ENCODE data around the gene VPS37D. TPM values are rescaled to one million over a fixed set of nuclear protein-coding genes. Genes with fewer than 3 reads are reported as not detected.

VPS37D gene
- total RNA-seq, 1 donor from 2014 or later, result 0.24 TPM

- H3K27me3 Mint-ChIP-seq, result peaks cover 34% of the 10 kb centered on the region
- no peaks in the 10 kb centered on the region for H3K36me3 Mint-ChIP-seq (ENCODE audit: low read depth)
- ATAC-seq (ENCODE audit: low read depth), result no peak
- ChIA-PET CTCF (no interaction called here), POLR2A (no interaction called here)
- no peak overlapping the region for H3K4me3 Mint-ChIP-seq
- DNase-seq, result no peak
- TF ChIP-seq, protein P1, sequence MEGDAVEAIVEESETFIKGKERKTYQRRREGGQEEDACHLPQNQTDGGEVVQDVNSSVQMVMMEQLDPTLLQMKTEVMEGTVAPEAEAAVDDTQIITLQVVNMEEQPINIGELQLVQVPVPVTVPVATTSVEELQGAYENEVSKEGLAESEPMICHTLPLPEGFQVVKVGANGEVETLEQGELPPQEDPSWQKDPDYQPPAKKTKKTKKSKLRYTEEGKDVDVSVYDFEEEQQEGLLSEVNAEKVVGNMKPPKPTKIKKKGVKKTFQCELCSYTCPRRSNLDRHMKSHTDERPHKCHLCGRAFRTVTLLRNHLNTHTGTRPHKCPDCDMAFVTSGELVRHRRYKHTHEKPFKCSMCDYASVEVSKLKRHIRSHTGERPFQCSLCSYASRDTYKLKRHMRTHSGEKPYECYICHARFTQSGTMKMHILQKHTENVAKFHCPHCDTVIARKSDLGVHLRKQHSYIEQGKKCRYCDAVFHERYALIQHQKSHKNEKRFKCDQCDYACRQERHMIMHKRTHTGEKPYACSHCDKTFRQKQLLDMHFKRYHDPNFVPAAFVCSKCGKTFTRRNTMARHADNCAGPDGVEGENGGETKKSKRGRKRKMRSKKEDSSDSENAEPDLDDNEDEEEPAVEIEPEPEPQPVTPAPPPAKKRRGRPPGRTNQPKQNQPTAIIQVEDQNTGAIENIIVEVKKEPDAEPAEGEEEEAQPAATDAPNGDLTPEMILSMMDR (IDR thresholded peaks at IDR 0.05), result no peak
- no peaks in the 10 kb centered on the region for H3K9me3 Mint-ChIP-seq
- H3K4me1 Mint-ChIP-seq, result peaks cover 11% of the 10 kb centered on the region
- intact Hi-C loops (cut with micrococcal nuclease), result no loop called here
- no peak overlapping the region for H3K27ac Mint-ChIP-seq
Measured at GRCh38 chr7:73622909-73623797, 44.5 kb upstream of the VPS37D start.

DNA sequence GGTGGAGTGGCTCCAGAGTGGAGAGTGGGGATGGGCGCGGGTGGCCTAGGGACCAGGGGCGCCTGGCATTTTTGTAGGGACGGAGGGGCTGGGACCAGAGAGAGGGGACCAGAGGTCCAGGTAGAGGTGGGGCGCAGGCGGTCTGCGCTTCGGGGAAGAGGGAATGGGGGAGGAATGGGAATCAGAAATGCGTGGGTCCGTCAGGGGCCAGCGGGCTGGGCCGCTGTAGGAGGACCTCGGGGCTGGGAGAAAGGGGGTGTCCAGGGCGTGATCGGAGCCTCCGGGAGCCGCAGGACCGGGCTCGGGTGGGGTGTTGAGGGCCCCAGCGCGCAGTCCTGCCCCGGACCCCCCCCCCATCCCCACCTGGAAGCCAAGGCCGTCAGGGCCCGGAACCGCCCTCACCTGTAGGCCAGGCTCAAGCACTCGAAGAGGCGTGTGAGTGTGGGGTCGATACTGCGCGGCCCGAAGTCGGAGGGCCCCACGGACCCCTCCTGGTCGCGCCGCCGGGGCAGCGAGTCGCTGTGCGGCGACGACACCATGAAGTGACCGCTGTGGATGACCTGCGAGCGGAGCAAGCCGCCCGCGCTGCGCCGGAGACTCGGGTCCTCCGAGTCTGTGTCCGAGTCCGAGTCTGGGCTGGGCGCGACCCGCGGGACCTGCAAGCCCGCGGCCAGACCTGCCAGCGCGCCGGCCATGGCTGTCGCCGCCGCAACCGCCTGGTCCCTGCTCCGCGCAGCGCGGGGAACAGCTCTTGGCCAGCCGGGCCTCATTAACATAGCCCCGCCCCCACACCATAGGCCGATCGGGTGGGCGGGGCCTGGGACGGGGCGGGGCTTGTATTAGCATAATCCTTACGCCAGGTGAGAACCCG lies 43.6 kb upstream of the VPS37D start, which contains the start of gene MLXIPL:
Gene MLXIPL, minus strand, starts transcription at position 725 of the 871 bp plus-strand sequence. Its CDS starts 30 bp downstream, at position 695.
- CTCF ChIA-PET, result no interaction called here
- Mint-ChIP-seq H3K36me3 (ENCODE audit: low read depth) (no peaks in the 10 kb centered on the region), H3K4me1 (peaks cover 11% of the 10 kb centered on the region), H3K27me3 (peaks cover 40% of the 10 kb centered on the region), H3K27ac (no peak within 1 kb of the TSS), H3K9me3 (no peaks in the 10 kb centered on the region), H3K4me3 (peak within 1 kb of the TSS; percentile 15)
- TF ChIP-seq, protein P1 (IDR thresholded peaks at IDR 0.05), result no peak
- POLR2A ChIA-PET, result no interaction called here
- intact Hi-C loops (cut with micrococcal nuclease), result no loop called here
- DNase-seq, result peak; percentile 21
- peak; percentile 81 for ATAC-seq (ENCODE audit: low read depth)

GRCh38 chr7:73624669-73625001 lies 43.0 kb upstream of the VPS37D start:
- Mint-ChIP-seq H3K4me3 (peak overlapping the region; percentile 15), H3K27ac (no peak overlapping the region), H3K4me1 (peaks cover 11% of the 10 kb centered on the region), H3K27me3 (peaks cover 43% of the 10 kb centered on the region), H3K36me3 (ENCODE audit: low read depth) (no peaks in the 10 kb centered on the region), H3K9me3 (no peaks in the 10 kb centered on the region)
- ATAC-seq (ENCODE audit: low read depth) (no peak), DNase-seq (no peak)
- intact Hi-C loops (cut with micrococcal nuclease), result no loop called here
- ChIA-PET POLR2A (no interaction called here), CTCF (no interaction called here)
- TF ChIP-seq, protein P1 (IDR thresholded peaks at IDR 0.05), result no peak

DNA sequence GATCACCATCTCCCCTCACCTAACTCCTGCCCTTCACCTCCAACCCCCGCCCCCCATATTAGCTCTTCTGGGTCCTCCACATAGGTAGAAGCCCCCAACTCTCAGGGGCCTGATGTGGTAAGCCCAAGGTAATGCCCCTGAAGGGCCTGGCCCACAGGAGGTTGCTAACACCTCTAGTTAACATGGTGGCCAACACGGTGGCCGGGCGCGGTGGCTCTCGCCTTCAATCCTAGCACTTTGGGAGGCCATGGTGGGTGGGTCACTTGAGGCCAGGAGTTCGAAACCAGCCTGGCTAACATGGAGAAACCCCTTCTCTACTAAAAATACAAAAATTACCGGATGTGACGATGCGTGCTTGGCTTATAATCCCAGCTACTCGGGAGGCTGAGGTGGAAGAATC lies 42.4 kb upstream of the VPS37D start:
- Mint-ChIP-seq H3K4me3 (no peak overlapping the region), H3K9me3 (no peaks in the 10 kb centered on the region), H3K27ac (no peak overlapping the region), H3K4me1 (peaks cover 11% of the 10 kb centered on the region), H3K27me3 (peaks cover 40% of the 10 kb centered on the region), H3K36me3 (ENCODE audit: low read depth) (no peaks in the 10 kb centered on the region)
- ChIA-PET POLR2A (no interaction called here), CTCF (no interaction called here)
- DNase-seq, result no peak
- TF ChIP-seq, protein P1 (IDR thresholded peaks at IDR 0.05), result no peak
- no peak for ATAC-seq (ENCODE audit: low read depth)
- intact Hi-C loops (cut with micrococcal nuclease), result no loop called here

DNA sequence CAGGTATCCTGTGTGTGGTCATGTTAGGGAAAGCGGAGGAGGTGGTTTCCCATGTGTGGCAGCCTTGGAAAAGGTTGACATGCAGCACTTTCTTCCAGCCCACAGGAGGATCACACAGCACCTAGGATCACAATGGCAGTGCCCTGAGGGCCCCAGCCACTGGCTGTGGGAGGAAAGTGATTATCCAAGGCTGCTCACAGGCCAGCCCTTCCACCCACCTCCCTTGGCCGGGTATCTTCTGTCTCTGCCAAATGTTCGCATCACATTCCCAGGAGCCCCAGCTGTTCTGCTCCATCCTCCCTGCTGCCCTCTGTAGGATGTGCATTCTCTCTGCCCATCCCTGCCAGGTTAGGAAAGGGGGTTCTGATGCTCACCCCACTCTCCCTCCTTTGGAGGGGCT lies 40.8 kb upstream of the VPS37D start:
- H3K4me3 Mint-ChIP-seq, result no peak overlapping the region
- CTCF ChIA-PET, result no interaction called here

More for the DNA sequence above, 40.8 kb upstream of the VPS37D start:
- intact Hi-C loops (cut with micrococcal nuclease), result no loop called here
- no peak overlapping the region for H3K27ac Mint-ChIP-seq
- ATAC-seq (ENCODE audit: low read depth) (no peak), DNase-seq (no peak)
- TF ChIP-seq, protein P1 (IDR thresholded peaks at IDR 0.05), result no peak
- H3K9me3 Mint-ChIP-seq, result no peaks in the 10 kb centered on the region
- POLR2A ChIA-PET, result no interaction called here
- no peaks in the 10 kb centered on the region for H3K36me3 Mint-ChIP-seq (ENCODE audit: low read depth)
- peaks cover 41% of the 10 kb centered on the region for H3K27me3 Mint-ChIP-seq
- peaks cover 11% of the 10 kb centered on the region for H3K4me1 Mint-ChIP-seq
